ENCODE results near the gene EEF1A2.

EEF1A2 gene

GRCh38 chr20:63466861-63467260 is 32.0 kb downstream of the EEF1A2 start:
- DNase-seq, result no peak

- no peak for DNase-seq
Observed at GRCh38 chr20:63466250-63466825, 32.5 kb downstream of the EEF1A2 start.

GRCh38 chr20:63465380-63466249 is 33.3 kb downstream of the EEF1A2 start:
- no peak for DNase-seq

GRCh38 chr20:63464289-63464635 is 34.6 kb downstream of the EEF1A2 start:
- no peak for DNase-seq

- no peak for DNase-seq
Observed at GRCh38 chr20:63463400-63464288, 35.2 kb downstream of the EEF1A2 start.

GRCh38 chr20:63462244-63462643 is 36.6 kb downstream of the EEF1A2 start:
- no peak for DNase-seq

GRCh38 chr20:63461104-63461763 is 37.6 kb downstream of the EEF1A2 start:
- DNase-seq, result no peak

GRCh38 chr20:63459070-63459380 is 39.9 kb downstream of the EEF1A2 start:
- no peak for DNase-seq

- DNase-seq, result no peak
Observed at GRCh38 chr20:63458170-63459069, 40.5 kb downstream of the EEF1A2 start.

GRCh38 chr20:63457737-63458136 is 41.1 kb downstream of the EEF1A2 start:
- no peak for DNase-seq

- no peak for DNase-seq
Observed at GRCh38 chr20:63456429-63457284, 42.2 kb downstream of the EEF1A2 start.

- no peak for DNase-seq
Observed at GRCh38 chr20:63455568-63455859, 43.4 kb downstream of the EEF1A2 start.

- DNase-seq, result no peak
Observed at GRCh38 chr20:63454731-63455567, 43.9 kb downstream of the EEF1A2 start.

GRCh38 chr20:63452821-63453523 is 45.9 kb downstream of the EEF1A2 start:
- DNase-seq, result peak; percentile 36

- DNase-seq, result no peak
Observed at GRCh38 chr20:63452341-63452740, 46.5 kb downstream of the EEF1A2 start.

GRCh38 chr20:63451821-63452220 is 47.1 kb downstream of the EEF1A2 start:
- DNase-seq, result no peak

GRCh38 chr20:63449796-63450730 is 48.8 kb downstream of the EEF1A2 start:
- no peak for DNase-seq

- no peak for DNase-seq
Observed at GRCh38 chr20:63449025-63449424, 49.9 kb downstream of the EEF1A2 start.

- DNase-seq, result no peak
Observed at GRCh38 chr20:63448031-63448430, 50.9 kb downstream of the EEF1A2 start.

Data from stimulated activated CD8-positive, alpha-beta memory T cell treated with anti-CD3 and anti-CD28 coated beads, Interleukin-4, amount 100 ng/mL, for 48 hours (primary cell).